ENCODE results near the gene MINPP1.

DNA sequence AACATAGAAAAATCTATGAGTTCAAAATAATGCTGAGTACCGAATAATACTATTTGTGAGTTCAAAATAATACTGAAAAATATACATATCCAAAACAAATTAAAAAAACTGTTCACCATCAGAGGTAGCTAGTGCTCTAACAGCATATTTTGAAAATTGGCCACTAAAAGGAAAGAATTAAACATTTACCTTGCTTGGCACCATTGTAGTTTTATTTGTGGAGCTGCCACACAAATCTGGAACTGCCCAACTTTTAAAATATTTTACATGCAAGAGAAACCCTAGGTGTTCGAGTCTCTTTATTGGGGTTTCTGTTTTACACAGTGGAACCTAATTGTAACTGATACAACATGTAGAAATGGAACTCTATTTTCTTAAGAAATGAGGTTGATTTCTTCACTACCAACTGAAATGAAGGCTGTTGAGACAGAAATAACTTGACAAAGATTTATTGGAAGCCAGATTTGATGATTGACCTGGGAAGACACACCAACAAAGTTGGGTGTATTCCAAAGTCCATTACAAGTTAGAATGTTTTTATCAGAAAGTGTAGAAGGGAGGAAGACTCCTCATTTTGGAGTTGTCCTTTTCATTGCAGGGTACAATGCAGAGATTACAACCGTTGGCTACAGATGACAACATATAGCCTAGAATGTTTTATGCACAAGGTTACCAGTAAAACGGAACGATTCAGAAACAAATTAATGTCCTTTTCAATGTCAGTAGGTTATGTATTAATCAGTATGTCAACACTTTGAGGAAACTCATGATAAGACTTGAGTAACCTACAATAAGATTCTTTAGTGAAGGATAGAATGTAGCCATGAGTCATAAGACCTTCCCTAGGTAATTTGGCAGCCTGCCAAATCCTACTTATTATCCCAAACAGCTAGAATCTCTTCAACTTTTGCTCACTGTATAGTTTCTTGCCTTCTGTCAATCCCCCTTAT is 81.1 kb downstream of the MINPP1 start:
- TF ChIP-seq POLR2AphosphoS5 (IDR thresholded peaks at IDR 0.05; ENCODE audit: borderline replicate concordance, low read depth, low read length) (no peak), EZH2 (IDR thresholded peaks at IDR 0.05) (no peak)
